Measurements from ENCODE around the gene CCDC71. TPM values are rescaled to one million over a fixed set of nuclear protein-coding genes. Genes with fewer than 3 reads are reported as not detected.
A peak's percentile ranks its signal among the peaks of the same experiment; 100 is the strongest.

CCDC71 gene
- total RNA-seq, 2 donors from 2014 or later = 23.4 to 25.7 TPM

- no peaks in the 10 kb centered on the region for H3K27me3 ChIP-seq (ENCODE audit: control insufficient read depth, insufficient read depth, low read length, poor library complexity, severe bottlenecking)
- H3K9me3 ChIP-seq (ENCODE audit: control insufficient read depth, low read length) = no peaks in the 10 kb centered on the region
- H3K4me3 Mint-ChIP-seq = peak overlapping the region; percentile 76
- H3K36me3 Mint-ChIP-seq (ENCODE audit: low read depth) = peaks cover 11% of the 10 kb centered on the region
- DNase-seq = no peak
- H3K4me1 ChIP-seq (ENCODE audit: control insufficient read depth, insufficient read depth, low read length) = peaks cover 16% of the 10 kb centered on the region
- H3K9me3 Mint-ChIP-seq = no peaks in the 10 kb centered on the region
- no peak for TF ChIP-seq CTCF (conservative IDR thresholded peaks at IDR 0.05)
- peaks cover 26% of the 10 kb centered on the region for H3K36me3 ChIP-seq (ENCODE audit: control insufficient read depth, insufficient read depth, low read length)
- peak overlapping the region; percentile 38 for H3K9ac ChIP-seq (ENCODE audit: extremely low read depth, low read length, poor library complexity, severe bottlenecking)
- H3K27ac Mint-ChIP-seq = peak overlapping the region; percentile 93
- H3K4me3 ChIP-seq (ENCODE audit: low read length) = peak overlapping the region; percentile 94
- H3K4me1 Mint-ChIP-seq = peaks cover 24% of the 10 kb centered on the region
- peak overlapping the region; percentile 98 for H3K27ac ChIP-seq (ENCODE audit: low read depth, low read length)
- peaks cover 10% of the 10 kb centered on the region for H3K27me3 Mint-ChIP-seq (ENCODE audit: insufficient read depth)
- 17 to 71% methylated on average over 1 to 4 of the region's 4 CpGs for WGBS, 2 experiments (ENCODE audit: insufficient coverage in 1 of 2, insufficient read length in 1 of 2)
Measured at GRCh38 chr3:49173792-49174170, 7.7 kb upstream of the CCDC71 start.

DNA sequence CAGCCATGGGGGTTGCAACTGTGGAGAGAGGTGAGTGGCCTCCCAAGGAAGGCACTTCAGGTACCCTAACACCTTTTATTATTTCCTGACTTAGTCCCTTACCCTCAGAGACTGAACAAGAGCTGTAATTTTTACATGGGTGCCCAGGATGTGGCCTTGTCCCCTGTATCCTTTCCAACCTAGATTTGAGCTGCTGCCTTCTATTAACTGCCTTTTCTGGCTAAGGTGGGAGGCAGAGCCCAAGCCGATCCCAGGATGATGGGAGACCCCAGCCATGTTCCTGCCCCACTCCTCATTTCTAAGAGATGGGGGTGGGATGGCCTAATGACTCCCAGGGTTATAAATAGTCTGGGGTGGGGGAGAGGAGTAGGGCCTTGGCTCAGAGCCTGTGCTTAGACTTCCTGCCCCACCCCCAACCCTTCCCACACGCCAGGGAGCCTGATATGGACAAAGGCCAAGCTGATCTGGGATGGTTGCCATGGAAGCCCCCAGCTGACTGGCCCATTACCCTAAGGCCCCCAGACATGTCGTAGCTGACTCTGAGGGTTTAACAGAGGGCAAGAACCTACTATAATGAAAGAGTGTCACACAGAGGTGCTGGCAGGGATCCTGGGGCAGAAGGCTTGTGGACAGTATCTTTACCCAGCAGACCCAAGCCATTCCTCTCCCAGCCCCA, 7.1 kb upstream of the CCDC71 start:
- H3K27ac ChIP-seq (ENCODE audit: low read depth, low read length) = peak overlapping the region; percentile 98
- peak overlapping the region; percentile 38 for H3K9ac ChIP-seq (ENCODE audit: extremely low read depth, low read length, poor library complexity, severe bottlenecking)
- Mint-ChIP-seq H3K4me3 (peak overlapping the region; percentile 76), H3K36me3 (ENCODE audit: low read depth) (peaks cover 11% of the 10 kb centered on the region), H3K27ac (peak overlapping the region; percentile 93), H3K9me3 (no peaks in the 10 kb centered on the region), H3K27me3 (ENCODE audit: insufficient read depth) (peaks cover 14% of the 10 kb centered on the region), H3K4me1 (peaks cover 24% of the 10 kb centered on the region)
- WGBS, 2 experiments (ENCODE audit: insufficient coverage in 1 of 2, insufficient read length in 1 of 2) = 17 to 38% methylated on average over 1 to 3 of the region's 3 CpGs
- no peaks in the 10 kb centered on the region for H3K9me3 ChIP-seq (ENCODE audit: control insufficient read depth, low read length)
- H3K36me3 ChIP-seq (ENCODE audit: control insufficient read depth, insufficient read depth, low read length) = peaks cover 26% of the 10 kb centered on the region
- H3K4me1 ChIP-seq (ENCODE audit: control insufficient read depth, insufficient read depth, low read length) = peaks cover 16% of the 10 kb centered on the region
- peak; percentile 81 for DNase-seq
- H3K4me3 ChIP-seq (ENCODE audit: low read length) = peak overlapping the region; percentile 94
- TF ChIP-seq CTCF (conservative IDR thresholded peaks at IDR 0.05) = no peak
- H3K27me3 ChIP-seq (ENCODE audit: control insufficient read depth, insufficient read depth, low read length, poor library complexity, severe bottlenecking) = no peaks in the 10 kb centered on the region

- peak overlapping the region; percentile 76 for H3K4me3 Mint-ChIP-seq
- peaks cover 11% of the 10 kb centered on the region for H3K36me3 Mint-ChIP-seq (ENCODE audit: low read depth)
Measured at GRCh38 chr3:49172551-49173041, 6.5 kb upstream of the CCDC71 start.

More at GRCh38 chr3:49172551-49173041, 6.5 kb upstream of the CCDC71 start:
- Histone ChIP-seq H3K9ac (ENCODE audit: extremely low read depth, low read length, poor library complexity, severe bottlenecking) (peak overlapping the region; percentile 78), H3K4me1 (ENCODE audit: control insufficient read depth, insufficient read depth, low read length) (peaks cover 16% of the 10 kb centered on the region), H3K9me3 (ENCODE audit: control insufficient read depth, low read length) (no peaks in the 10 kb centered on the region), H3K27me3 (ENCODE audit: control insufficient read depth, insufficient read depth, low read length, poor library complexity, severe bottlenecking) (peaks cover 6% of the 10 kb centered on the region), H3K36me3 (ENCODE audit: control insufficient read depth, insufficient read depth, low read length) (peaks cover 26% of the 10 kb centered on the region), H3K4me3 (ENCODE audit: low read length) (peak overlapping the region; percentile 94), H3K27ac (ENCODE audit: low read depth, low read length) (peak overlapping the region; percentile 98)
- Mint-ChIP-seq H3K27ac (no peak overlapping the region), H3K27me3 (ENCODE audit: insufficient read depth) (peaks cover 20% of the 10 kb centered on the region), H3K9me3 (no peaks in the 10 kb centered on the region), H3K4me1 (peaks cover 24% of the 10 kb centered on the region)
- TF ChIP-seq CTCF (conservative IDR thresholded peaks at IDR 0.05) = no peak
- no peak for DNase-seq
- 50 to 93% methylated on average over 1 to 7 of the region's 7 CpGs for WGBS, 2 experiments (ENCODE audit: insufficient coverage in 1 of 2, insufficient read length in 1 of 2)
